Esophagus mucosa (tissue), 1 donor: Measurements from ENCODE around the gene TEX51. TPM values are rescaled to one million over a fixed set of nuclear protein-coding genes. Genes with fewer than 3 reads are reported as not detected.

Experiments used
- ATAC-seq: fragments of 200-7000 bp; cut with Tn5 transposase; one replicate; pipeline ENCODE4 v1.9.1; 2020
- total RNA-seq: library from RNA; stranded (reverse); gene quantifications from one replicate; pipeline ENCODE4 v1.2.4, GENCODE V29; 2023
- donor health status: DM: yes; HTN: yes; CAD: no.

TEX51 gene
- not detected for total RNA-seq

GRCh38 chr2:126898636-126899035, at the start of gene TEX51:
TSS of gene TEX51 (plus strand) at chr2:126898890. CDS start at chr2:126898919, 29 bp downstream.
- no peak for ATAC-seq

GRCh38 chr2:126849054-126849453, 49.6 kb upstream of the TEX51 start:
- no peak for ATAC-seq

GRCh38 chr2:126849486-126849885, 49.2 kb upstream of the TEX51 start:
- no peak for ATAC-seq

- ATAC-seq = no peak
These were observed 48.6 kb upstream of the TEX51 start for GRCh38 chr2:126849991-126850535.

DNA sequence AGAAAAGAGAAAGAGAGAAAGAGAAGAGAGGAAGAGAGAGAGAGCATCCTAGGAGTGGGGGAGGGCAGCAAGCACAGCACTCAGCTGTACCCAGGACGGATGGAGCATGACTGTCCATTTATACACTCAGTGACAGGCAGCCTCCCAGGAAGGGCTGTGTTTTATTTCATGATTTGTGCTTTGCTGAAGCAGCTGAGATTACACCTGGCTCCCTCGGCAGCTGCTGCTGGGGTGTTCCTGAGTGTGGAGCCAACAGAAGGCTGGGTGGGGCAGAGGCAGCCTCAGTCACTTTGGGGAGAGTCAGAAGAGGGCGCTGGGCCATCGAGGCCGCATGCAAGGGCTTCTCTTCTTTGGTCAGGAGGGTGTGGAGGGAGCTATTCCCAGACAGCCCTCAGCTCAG, 47.8 kb upstream of the TEX51 start:
- no peak for ATAC-seq

DNA sequence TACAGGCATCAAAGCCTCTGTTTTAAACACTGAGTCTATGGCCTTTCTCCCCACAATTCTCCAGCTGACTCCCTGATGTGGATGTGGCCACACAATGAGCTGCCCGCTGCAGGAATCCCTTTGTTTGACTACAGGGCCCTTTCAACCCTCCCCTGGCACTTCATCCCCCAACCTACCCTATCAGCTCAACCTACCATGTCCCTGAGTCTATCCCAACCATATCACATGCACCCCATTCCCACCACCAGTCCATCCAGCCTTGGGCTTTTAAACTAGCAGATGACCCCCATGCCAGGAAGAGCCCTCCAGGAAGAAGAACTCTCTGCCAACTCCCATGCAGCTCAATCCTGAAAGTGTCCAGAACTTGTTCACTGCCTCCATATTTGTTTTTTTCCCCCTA, 46.9 kb upstream of the TEX51 start:
- ATAC-seq = no peak

GRCh38 chr2:126852361-126852760, 46.3 kb upstream of the TEX51 start:
- no peak for ATAC-seq

DNA sequence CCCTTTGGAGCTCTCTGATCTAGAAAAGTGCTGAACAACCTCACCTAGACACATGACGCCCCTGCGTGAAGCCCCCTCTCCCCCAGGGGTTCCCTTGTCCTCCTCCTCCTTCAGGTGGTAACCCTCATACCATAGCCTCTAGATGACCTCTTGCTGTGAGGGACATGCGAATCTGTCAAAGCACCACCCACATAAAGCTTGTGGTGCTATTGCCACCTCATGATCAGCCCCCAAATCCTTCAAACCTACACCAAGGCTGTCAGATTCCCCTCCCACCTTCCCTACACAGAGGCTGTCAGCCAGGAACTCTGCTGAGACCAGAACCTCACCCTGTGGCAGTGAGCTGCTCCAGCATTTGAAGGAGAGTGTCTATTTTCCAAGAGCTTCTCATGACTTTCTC, 43.1 kb upstream of the TEX51 start:
- no peak for ATAC-seq

GRCh38 chr2:126856403-126856802, 42.3 kb upstream of the TEX51 start:
- ATAC-seq = no peak

DNA sequence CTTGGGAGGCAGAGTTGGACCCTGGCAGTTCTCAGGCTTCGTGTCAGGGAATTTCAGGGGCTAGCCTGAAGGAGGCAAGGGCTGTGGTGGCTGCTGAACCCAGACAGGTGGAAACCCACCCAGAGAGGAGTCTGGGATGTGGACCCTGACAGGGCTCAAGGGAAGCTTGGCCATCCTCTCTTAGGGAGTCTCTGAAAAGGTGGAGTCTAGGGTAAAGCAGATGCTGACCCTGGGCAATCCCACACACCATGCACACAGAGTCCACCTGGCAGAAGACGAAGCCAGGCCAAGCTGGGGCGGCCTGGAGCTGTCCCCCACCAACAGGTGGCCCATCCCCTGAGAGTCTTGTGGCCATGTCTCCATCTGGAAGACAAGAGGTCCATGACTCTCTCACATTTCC, 41.2 kb upstream of the TEX51 start:
- ATAC-seq = no peak

DNA sequence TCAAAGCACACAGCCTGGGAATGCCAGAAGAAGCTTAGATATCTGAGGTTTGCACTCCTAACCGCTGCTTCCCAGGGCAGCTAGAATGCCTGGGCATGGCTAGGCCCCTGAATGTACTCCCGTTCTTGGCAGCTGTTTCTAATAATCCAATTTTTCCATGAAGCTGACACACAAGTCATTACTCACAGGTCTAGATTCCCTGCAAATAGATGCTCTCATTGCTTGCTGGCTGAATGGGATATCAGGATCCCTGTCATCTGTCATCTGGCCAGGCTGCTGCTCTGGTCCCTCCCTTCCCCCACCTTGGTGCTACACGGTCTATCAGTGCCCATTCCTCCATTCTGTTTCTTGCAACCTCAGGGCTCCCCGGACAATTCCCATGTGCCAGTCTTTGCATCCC, 40.7 kb upstream of the TEX51 start:
- ATAC-seq = no peak

DNA sequence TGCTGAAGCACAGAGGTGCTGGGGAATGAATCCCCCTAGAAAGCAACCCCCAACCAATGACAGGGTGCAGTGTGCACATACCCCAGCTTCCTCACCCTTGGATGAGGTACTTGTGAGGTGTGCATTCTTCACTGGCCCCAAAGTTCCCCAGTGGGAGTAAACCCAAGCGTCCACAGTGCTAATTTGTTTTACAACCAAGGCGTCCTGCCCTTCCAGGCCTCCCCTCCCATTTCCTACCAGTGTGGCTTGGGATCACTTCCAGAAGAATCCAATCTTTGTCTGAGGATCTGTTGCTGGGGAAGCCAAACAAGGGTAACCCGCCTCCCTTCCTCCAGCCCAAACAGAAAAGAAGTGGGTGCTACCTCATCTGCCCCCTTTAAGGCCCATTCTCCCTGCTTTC, 40.3 kb upstream of the TEX51 start:
- no peak for ATAC-seq

GRCh38 chr2:126858991-126859390, 39.7 kb upstream of the TEX51 start:
- ATAC-seq = no peak

DNA sequence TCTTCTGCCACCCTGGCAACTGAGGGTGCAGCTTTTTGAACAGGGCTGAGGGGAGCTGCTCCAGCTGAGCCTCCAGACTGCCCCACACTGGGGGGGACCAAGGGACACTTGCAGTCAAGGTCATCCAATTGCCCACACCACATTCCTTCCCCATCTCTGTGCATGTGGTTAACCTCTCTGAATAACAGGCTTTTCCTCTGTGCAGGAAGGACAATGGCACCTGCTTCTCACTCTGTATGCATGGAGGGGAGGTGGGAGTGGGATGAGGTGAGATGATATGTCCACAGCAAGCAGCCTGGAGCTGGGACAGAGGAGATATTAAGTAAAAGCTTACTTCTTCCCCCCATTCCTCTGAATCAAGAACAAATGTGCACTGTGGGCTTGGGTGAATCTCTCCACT, 39.1 kb upstream of the TEX51 start:
- no peak for ATAC-seq

DNA sequence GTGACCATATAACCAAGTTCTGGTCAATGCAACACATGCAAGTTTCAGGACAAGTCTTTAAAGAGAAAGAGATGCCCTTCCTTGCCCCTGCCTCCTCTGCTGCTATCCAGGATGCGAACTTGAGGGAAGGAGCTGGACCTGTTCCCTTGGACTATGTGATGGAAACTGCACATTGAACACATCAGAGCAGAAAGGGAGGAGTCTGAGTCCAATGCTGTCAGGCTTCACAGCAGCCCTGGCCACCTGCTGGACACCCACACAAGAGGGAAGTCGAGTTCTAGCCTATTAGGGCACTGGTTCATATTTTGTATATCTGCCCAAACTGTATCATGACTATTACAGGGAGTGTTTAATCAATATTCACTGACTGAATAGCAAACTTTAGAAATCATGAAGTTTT, 38.3 kb upstream of the TEX51 start:
- ATAC-seq = no peak

DNA sequence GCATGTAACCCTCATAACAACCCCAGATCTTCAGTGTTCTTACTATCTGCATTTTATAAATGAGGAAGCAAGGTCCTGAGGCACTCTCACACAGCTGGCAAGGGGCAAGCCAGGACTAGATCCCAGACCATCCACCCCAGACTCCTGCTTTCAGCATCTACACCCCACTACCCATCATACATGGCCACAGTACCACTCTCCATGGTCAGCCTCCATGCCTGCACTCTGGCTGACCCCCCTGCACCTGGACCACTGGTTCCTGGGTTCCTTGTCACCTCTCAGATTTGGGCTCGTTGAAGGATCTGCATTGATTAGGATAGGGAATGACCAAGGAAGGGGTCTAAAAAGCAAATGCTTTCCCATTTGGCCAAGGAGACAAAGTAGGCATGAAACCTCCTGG, 36.0 kb upstream of the TEX51 start:
- no peak for ATAC-seq

DNA sequence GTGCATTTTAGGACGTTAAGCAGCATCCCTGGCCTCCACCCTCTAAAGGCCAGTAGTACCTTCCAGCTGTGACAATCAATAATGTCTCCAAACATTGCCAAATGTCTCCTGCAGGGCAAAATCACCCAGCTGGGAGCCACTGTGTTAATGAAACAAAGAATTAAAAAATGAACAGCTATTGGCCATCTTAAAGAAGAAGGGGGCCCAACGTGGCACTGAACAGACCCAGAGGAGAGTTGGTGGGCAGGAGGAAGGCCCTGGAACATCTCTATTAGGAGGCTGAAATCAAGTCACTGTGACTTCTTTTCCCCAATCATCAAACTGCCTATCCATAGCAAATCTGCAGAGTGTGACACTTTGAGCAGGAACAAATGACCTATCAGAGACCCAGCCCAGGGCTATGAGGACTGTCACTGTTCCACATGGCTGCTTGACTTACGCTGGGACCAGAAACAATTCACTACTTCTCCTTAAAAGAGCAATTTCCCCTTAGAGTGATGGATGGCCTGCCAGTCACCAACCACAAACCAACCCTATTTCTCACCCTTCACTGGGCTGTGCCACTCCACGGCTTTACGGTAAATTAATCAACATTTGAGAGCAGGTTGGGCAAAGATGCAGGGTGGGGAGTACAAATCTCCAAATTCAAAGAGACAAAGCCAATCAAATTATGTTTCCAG, 35.2 kb upstream of the TEX51 start:
- ATAC-seq = no peak

- no peak for ATAC-seq
These were observed 33.8 kb upstream of the TEX51 start for GRCh38 chr2:126864861-126865260.

DNA sequence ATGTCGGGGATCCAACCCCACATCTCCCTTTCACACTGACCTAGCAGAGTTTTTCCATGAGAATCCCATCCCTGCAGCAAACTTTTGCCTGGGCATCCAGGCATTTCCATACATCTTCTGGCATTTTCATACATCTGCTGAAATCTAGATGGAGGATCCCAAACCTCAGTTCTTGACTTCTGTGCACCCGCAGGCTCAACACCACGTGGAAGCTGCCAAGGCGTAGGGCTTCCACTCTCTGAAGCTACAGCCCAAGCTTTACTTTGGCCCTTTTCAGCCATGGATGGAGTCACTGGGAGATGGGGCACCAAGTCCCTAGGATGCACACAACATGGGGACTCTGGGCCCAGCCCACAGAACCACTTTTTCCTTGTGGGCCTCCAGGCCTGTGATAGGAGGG, 32.2 kb upstream of the TEX51 start:
- no peak for ATAC-seq

GRCh38 chr2:126874961-126875360, 23.7 kb upstream of the TEX51 start:
- ATAC-seq = no peak

- ATAC-seq = no peak
These were observed 22.1 kb upstream of the TEX51 start for GRCh38 chr2:126876631-126877030.

DNA sequence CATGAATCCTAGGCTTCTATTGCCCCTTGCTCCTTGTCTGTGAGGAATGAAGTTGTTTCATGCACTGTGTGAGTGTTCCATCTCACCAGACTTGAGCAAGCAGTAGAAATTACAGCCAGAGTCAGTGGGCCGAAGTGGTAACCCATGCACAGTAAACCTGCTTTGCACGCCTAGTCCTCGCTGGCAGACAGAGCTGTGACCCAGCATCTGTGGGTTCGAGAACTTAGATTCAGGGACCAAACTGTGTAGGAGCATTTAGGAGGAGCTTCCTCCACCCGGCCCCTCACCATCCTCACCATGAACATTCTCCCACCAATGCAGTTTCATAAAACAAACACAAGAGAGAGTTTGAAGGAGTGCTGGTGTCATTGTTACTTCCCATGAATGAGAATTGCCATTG, 21.6 kb upstream of the TEX51 start:
- no peak for ATAC-seq

DNA sequence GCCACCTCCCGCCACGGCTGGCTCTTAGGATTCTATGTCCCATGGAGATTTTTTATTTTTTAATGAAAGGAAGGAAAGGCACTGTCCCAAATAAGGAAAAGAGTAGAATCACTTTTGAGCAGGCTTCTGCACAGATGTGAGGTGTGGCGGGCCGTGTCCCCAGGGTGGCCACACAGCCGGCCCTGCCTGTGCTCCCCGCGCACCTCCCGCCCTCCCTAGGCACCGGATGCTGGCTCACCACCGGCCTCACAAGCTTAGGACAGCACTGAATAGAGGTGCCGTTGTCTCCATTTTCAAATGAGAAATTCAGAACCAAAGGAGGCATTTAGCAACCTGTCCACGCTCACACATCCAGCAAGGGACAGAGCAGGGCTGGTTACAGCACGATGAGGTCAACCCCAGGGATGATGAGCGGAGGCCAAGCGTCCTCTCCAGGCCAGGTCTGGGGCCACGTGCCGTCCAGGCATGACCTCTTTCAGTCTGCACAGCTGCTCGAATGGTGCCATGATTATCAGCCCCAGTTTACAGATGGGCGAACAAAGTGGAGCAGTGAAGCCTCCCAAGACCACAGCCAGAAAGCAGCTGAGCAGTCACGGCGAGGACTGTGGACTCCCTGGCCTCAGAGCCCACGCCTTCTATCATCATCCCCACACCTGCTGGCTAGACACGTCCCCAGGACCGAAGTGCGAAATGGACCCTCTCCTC, 20.7 kb upstream of the TEX51 start:
- no peak for ATAC-seq

DNA sequence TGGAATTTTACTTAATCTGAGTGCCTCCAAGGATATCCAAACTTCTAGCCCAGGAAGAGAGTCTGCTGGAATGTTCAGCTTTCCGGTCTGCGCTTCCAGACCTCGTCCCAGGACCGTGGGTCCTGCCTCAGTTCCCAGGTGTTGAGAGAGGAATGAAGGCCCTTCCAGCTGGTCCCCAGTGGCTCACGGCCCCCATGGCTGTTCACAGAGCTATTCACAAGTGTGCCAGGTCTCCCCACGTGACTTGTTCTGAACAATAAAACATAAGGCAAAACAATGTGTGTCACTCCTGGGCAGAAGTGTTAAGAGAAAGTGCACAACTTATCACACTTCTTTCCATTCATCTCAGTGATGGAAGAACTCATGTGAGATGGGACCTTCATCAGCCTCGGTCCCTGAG, 20.1 kb upstream of the TEX51 start:
- ATAC-seq = no peak
